NCI-H2196 (cell line): ENCODE results near the gene GET4.

Experiments used
- DNase-seq: peaks from one replicate; lab custom pipeline; 2025; ENCODE audit not compliant: unreplicated experiment; lab: John Stamatoyannopoulos, UW

The GET4 gene

DNA sequence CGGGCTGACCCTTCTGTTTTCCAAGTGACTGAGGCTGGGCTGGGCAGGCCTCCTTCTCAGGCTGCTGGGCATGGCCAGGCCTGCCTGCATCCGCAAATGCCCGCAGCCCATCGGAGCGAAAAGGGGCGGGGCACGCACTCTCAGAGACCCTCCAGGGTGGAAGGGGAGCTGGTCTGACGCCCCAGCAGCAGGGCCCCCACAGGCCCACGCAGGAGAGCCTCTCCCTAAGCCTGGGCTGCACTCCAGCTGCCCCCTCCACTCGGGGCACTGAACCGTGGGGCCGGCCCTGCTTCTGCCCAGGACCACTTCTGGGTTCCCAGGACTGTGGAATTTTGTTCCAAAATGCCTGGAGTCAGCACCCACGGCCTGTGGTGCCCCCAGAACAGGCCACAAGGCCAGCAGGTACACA is 68.8 kb downstream of the GET4 start:
- DNase-seq: no peak

DNA sequence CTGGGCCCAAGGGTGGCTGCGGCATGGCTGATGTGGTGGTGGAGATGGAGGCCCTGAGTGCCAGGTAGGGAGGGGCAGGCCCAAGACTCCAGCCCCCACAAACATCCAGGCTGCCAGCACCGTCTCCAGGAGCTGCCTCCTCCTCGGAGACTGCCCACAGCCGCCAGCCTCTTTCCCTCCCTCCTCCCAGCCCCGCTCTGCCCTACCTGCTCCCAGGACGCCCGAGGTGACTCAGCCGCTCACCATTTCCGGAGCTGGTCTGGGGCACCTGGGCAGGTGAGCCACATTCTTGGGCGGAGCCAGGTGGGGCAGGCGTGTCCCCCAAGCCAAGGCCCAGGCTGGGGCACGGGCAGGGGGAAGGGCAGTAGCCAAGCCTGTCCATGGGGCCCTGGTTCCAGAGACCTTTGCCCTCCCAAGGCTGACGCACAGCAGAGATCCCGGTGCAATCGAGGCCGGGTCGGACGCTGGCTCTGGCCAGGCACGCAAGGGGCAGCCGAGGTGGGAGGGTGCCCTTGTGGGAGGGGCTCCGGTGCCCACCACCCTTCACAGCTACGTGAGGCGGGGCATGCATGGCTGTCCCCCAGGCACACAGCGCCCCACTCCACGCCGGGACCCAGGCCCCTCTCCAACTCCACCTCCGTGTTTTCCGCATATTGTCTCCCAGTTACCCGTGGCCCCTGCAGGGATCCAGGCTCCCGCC is 69.4 kb downstream of the GET4 start:
- no peak for DNase-seq
